ENCODE data around the gene OR8B3. TPM values are rescaled to one million over a fixed set of nuclear protein-coding genes. Genes with fewer than 3 reads are reported as not detected.

OR8B3 gene
- total and polyA plus RNA-seq, 4 donors, result not detected

DNA sequence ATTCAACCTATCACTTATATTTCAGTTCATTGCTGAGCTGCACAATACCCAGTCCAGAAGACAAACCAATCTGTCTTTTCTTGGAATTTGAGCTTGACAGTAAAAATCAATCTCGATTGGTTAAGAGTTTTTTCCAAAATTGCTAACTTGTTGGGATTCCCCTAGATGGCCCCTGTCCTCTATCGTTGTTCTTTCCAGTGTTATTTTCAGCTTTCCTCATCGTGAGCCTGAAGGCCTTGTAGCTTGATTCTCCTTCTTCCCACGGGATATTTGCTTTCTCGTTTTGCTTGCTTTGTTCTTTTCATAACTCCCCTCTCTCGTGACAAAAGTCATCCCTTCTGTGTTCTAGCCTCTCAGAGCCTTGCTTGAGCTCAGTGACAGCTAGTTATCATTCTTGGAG, 43.6 kb upstream of the OR8B3 start:
- ATAC-seq (ENCODE audit: insufficient read depth, low FRiP score), result no peak
- H3K4me3 ChIP-seq, result no peak overlapping the region
- 61 to 75% methylated on average over 6 of the region's 6 CpGs for WGBS, 2 donors
- TF ChIP-seq, protein P1, sequence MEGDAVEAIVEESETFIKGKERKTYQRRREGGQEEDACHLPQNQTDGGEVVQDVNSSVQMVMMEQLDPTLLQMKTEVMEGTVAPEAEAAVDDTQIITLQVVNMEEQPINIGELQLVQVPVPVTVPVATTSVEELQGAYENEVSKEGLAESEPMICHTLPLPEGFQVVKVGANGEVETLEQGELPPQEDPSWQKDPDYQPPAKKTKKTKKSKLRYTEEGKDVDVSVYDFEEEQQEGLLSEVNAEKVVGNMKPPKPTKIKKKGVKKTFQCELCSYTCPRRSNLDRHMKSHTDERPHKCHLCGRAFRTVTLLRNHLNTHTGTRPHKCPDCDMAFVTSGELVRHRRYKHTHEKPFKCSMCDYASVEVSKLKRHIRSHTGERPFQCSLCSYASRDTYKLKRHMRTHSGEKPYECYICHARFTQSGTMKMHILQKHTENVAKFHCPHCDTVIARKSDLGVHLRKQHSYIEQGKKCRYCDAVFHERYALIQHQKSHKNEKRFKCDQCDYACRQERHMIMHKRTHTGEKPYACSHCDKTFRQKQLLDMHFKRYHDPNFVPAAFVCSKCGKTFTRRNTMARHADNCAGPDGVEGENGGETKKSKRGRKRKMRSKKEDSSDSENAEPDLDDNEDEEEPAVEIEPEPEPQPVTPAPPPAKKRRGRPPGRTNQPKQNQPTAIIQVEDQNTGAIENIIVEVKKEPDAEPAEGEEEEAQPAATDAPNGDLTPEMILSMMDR (IDR thresholded peaks at IDR 0.05; ENCODE audit: control extremely low read depth, extremely low read depth), result no peak
- no peaks in the 10 kb centered on the region for H3K36me3 ChIP-seq (ENCODE audit: control insufficient read depth in 4 of 4, insufficient read depth in 4 of 4, low read length in 4 of 4)
- H3K27ac ChIP-seq (ENCODE audit: low read depth in 1 of 2, low read length in 1 of 2), result no peak overlapping the region
- no peaks in the 10 kb centered on the region for H3K4me1 ChIP-seq (ENCODE audit: control insufficient read depth in 5 of 5, insufficient read depth in 5 of 5, low read length in 5 of 5)
- peaks cover 0 to 4% (median 0%) of the 10 kb centered on the region in 4 donors for H3K9me3 ChIP-seq (ENCODE audit: control insufficient read depth in 4 of 4, insufficient read depth in 3 of 4, low read length in 3 of 4)
- H3K27me3 ChIP-seq (ENCODE audit: control insufficient read depth in 3 of 3, insufficient read depth in 3 of 3, low read length in 2 of 3), result no peaks in the 10 kb centered on the region
- peak in 1 of 3 donors; percentile 10 for DNase-seq
- H3K9ac ChIP-seq (ENCODE audit: insufficient read depth in 1 of 2, low read length in 2 of 2), result no peak overlapping the region

DNA sequence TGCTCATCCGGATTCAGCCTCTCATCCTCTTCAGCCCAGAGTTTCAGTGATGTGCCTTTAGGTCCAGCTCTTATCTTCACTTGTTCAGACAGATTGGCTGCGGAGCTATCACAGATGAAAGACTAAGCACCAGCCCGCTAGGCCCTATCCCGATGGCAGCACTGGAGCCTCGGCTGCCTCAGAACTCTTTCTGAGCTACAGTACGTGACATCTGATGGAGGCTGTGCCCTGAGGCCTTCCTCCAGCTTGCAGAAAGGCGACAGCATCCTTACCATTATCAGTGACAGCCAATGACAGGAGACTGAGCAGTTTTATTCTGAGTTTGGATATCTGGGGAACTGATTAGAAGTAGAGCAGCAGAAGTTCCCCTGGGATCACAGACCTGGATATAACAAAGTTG, 42.7 kb upstream of the OR8B3 start:
- no peak overlapping the region for H3K9ac ChIP-seq (ENCODE audit: insufficient read depth in 1 of 2, low read length in 2 of 2)
- DNase-seq (no peak), ATAC-seq (ENCODE audit: insufficient read depth, low FRiP score) (no peak)
- H3K9me3 ChIP-seq (ENCODE audit: control insufficient read depth in 4 of 4, insufficient read depth in 3 of 4, low read length in 3 of 4), result peaks cover 0 to 5% (median 0%) of the 10 kb centered on the region in 4 donors
- TF ChIP-seq, protein P1 (IDR thresholded peaks at IDR 0.05; ENCODE audit: control extremely low read depth, extremely low read depth), result no peak
- H3K4me3 ChIP-seq, result no peak overlapping the region
- H3K27ac ChIP-seq (ENCODE audit: low read depth in 1 of 2, low read length in 1 of 2), result no peak overlapping the region
- 84 to 93% methylated on average over 7 of the region's 7 CpGs for WGBS, 2 donors
- no peaks in the 10 kb centered on the region for H3K4me1 ChIP-seq (ENCODE audit: control insufficient read depth in 5 of 5, insufficient read depth in 5 of 5, low read length in 5 of 5)
- no peaks in the 10 kb centered on the region for H3K27me3 ChIP-seq (ENCODE audit: control insufficient read depth in 3 of 3, insufficient read depth in 3 of 3, low read length in 2 of 3)
- no peaks in the 10 kb centered on the region for H3K36me3 ChIP-seq (ENCODE audit: control insufficient read depth in 4 of 4, insufficient read depth in 4 of 4, low read length in 4 of 4)

DNA sequence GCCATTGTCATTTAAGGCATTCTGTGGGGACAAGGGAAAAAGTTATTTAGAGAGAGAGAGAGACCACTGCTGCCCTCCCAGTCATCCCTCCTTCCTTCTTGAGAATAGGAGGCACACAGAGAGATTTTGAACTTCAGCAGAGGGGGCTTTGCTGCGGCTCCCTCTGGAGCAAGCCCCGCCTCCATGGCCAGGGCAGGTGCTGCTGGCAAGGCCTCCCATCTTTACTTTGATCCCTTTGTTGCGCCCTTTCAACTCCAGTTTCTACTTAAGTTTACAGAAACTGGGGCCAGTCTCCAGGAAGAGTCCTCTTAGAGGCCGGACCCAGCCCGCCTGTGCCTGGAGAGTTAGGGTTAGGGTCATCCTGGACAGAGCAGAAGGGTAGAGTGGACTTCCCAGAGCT, 42.3 kb upstream of the OR8B3 start:
- no peak for ATAC-seq (ENCODE audit: insufficient read depth, low FRiP score)

More for the DNA sequence above, 42.3 kb upstream of the OR8B3 start:
- H3K36me3 ChIP-seq (ENCODE audit: control insufficient read depth in 4 of 4, insufficient read depth in 4 of 4, low read length in 4 of 4), result no peaks in the 10 kb centered on the region
- H3K27ac ChIP-seq (ENCODE audit: low read depth in 1 of 2, low read length in 1 of 2), result no peak overlapping the region
- H3K27me3 ChIP-seq (ENCODE audit: control insufficient read depth in 3 of 3, insufficient read depth in 3 of 3, low read length in 2 of 3), result no peaks in the 10 kb centered on the region
- no peak for DNase-seq
- H3K9me3 ChIP-seq (ENCODE audit: control insufficient read depth in 4 of 4, insufficient read depth in 3 of 4, low read length in 3 of 4), result peaks cover 0 to 5% (median 0%) of the 10 kb centered on the region in 4 donors
- TF ChIP-seq, protein P1 (IDR thresholded peaks at IDR 0.05; ENCODE audit: control extremely low read depth, extremely low read depth), result no peak
- H3K9ac ChIP-seq (ENCODE audit: insufficient read depth in 1 of 2, low read length in 2 of 2), result no peak overlapping the region
- H3K4me1 ChIP-seq (ENCODE audit: control insufficient read depth in 5 of 5, insufficient read depth in 5 of 5, low read length in 5 of 5), result no peaks in the 10 kb centered on the region
- no peak overlapping the region for H3K4me3 ChIP-seq
- WGBS, 2 donors, result 87 to 93% methylated on average over 5 of the region's 5 CpGs

Data from lung (tissue), 12 donors.